GM18517 (cell line): Measurements from ENCODE around the gene GBP1.
"Not testable (repeated sequence)": the region's sequence is repeated elsewhere in the genome, so short reads cannot be mapped to it uniquely, and the experiment has no call there.

Experiments used
- ATAC-seq: cut with Tn5 transposase; IDR thresholded peaks from one replicate; pipeline ENCODE4 v1.9.1; 2021; ENCODE audit warnings: mild to moderate bottlenecking, moderate library complexity; ENCODE audit not compliant: unreplicated experiment

GBP1 gene

DNA sequence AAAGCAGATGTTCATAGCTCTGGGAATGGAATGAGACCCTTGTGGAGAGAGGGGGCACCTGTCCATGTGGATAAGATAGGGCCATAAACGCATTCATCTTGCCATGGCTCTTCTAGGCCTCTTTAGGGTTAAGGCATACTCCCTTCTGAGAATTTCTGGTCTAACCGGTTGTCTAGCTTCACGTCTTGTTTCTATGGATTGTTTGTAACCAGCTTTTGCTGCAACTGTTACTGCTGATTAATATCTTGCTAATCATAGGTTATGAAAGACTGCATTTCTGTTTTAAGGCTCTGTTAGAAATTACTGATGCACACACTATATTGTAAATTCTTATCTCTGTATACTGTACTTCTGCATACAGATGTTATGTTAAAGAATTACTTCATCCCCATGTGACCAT, 46.7 kb downstream of the GBP1 start:
- ATAC-seq: not testable (repeated sequence)

- ATAC-seq: no peak
Observed at GRCh38 chr1:89008511-89008910, 56.5 kb downstream of the GBP1 start.

- ATAC-seq: no peak
Observed at GRCh38 chr1:89005286-89006151, 59.5 kb downstream of the GBP1 start.
